Keratinocyte (primary cell): ENCODE results near the gene STIMATE.

Experiments
- EZH2 ChIP-seq: IDR thresholded peaks from one replicate; pipeline ENCODE4 v1.6.1; 2012; ENCODE audit warnings: inconsistent platforms, mild to moderate bottlenecking, low read length, moderate library complexity
- TF ChIP-seq, protein P1 (sequence below), 3 experiments: IDR thresholded peaks in 1 of 3; conservative IDR thresholded peaks in 1 of 3; optimal IDR thresholded peaks in 1 of 3; 2 replicates in 2 of 3; 3 replicates in 1 of 3; pipeline versions ENCODE3 to v1.5.1; 2011; ENCODE audit warnings: low read length in 3 of 3, mild to moderate bottlenecking in 3 of 3, moderate library complexity in 2 of 3, control low read depth in 1 of 3, inconsistent platforms in 1 of 3; ENCODE audit not compliant: insufficient read depth in 2 of 3; ENCODE audit errors: extremely low read depth in 1 of 3

DNA sequence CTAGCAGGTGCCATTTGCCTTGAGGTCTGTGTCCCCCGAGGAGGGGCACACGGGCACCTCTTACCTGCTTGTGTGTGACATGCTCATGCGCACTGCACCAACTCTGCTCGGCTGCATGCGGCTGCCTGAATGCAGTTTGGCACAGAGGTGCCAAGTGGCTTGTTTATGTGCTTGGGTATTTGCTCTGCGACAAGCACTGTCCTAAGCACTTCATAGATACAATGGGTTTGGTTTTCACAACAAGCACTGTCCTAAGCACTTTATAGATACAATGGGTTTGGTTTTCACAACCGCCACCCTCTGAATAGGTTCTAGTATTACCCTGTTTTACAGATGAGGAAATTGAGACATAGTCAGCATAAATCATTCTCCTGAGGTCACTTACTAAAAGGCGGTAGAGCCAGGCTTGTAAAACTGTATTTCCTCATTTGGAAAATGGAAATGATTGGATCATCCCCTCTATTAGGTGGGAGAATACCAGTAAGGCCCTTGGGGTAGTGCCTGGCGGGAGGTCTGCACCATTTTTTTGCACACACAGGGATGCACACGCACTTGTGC lies 67.4 kb downstream of the STIMATE start:
- TF ChIP-seq, protein P1, sequence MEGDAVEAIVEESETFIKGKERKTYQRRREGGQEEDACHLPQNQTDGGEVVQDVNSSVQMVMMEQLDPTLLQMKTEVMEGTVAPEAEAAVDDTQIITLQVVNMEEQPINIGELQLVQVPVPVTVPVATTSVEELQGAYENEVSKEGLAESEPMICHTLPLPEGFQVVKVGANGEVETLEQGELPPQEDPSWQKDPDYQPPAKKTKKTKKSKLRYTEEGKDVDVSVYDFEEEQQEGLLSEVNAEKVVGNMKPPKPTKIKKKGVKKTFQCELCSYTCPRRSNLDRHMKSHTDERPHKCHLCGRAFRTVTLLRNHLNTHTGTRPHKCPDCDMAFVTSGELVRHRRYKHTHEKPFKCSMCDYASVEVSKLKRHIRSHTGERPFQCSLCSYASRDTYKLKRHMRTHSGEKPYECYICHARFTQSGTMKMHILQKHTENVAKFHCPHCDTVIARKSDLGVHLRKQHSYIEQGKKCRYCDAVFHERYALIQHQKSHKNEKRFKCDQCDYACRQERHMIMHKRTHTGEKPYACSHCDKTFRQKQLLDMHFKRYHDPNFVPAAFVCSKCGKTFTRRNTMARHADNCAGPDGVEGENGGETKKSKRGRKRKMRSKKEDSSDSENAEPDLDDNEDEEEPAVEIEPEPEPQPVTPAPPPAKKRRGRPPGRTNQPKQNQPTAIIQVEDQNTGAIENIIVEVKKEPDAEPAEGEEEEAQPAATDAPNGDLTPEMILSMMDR (optimal IDR thresholded peaks at IDR 0.05 in 1 of 3, IDR thresholded peaks at IDR 0.05 in 1 of 3, conservative IDR thresholded peaks at IDR 0.05 in 1 of 3; ENCODE audit: extremely low read depth in 1 of 3, insufficient read depth in 2 of 3, low read length in 3 of 3): no peak
- TF ChIP-seq EZH2: no peak
